ENCODE results near the gene ERO1B. TPM values are rescaled to one million over a fixed set of nuclear protein-coding genes. Genes with fewer than 3 reads are reported as not detected.

Gene ERO1B
- total RNA-seq, 1 donor from 2014 or later, result 11.9 TPM

DNA sequence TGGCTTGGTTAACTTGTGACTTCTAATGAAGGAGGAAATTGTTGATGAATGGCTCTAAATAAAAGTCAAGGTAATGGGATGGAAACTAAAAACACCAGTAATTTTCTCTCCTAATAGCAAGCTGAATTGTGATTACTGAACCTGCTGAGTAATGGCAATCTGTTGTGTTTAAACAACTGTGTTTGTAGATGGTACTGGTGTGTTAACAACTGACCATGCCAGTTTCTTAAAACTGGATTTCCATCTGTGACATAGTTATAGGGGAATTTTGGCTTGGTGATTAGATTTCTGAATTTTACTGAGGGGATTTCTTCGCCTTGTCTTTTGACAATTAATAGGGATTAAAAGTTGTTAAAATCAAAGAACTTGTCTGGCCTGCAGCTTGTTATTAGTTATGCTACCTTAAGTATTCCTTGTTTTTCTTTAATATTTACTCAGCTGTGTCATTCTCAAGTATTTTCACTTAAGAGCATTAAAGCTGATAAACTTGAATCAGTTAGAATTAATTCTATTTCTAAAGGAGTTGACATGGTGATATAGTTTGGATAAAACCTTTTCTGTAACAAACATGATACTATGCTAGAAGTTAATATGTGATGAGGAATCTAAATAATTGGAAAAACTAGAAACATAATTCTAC, 7.9 kb upstream of the ERO1B start:
- Histone ChIP-seq H3K4me3 (ENCODE audit: low read depth, low read length) (no peak overlapping the region), H3K36me3 (ENCODE audit: control insufficient read depth, insufficient read depth, low read length) (no peaks in the 10 kb centered on the region), H3K27me3 (ENCODE audit: control insufficient read depth, insufficient read depth, low read length) (no peaks in the 10 kb centered on the region)
- TF ChIP-seq, protein P1, sequence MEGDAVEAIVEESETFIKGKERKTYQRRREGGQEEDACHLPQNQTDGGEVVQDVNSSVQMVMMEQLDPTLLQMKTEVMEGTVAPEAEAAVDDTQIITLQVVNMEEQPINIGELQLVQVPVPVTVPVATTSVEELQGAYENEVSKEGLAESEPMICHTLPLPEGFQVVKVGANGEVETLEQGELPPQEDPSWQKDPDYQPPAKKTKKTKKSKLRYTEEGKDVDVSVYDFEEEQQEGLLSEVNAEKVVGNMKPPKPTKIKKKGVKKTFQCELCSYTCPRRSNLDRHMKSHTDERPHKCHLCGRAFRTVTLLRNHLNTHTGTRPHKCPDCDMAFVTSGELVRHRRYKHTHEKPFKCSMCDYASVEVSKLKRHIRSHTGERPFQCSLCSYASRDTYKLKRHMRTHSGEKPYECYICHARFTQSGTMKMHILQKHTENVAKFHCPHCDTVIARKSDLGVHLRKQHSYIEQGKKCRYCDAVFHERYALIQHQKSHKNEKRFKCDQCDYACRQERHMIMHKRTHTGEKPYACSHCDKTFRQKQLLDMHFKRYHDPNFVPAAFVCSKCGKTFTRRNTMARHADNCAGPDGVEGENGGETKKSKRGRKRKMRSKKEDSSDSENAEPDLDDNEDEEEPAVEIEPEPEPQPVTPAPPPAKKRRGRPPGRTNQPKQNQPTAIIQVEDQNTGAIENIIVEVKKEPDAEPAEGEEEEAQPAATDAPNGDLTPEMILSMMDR (IDR thresholded peaks at IDR 0.05; ENCODE audit: insufficient read depth, low read length, poor library complexity, severe bottlenecking), result no peak
- no peak for DNase-seq (ENCODE audit: low read depth)

- Histone ChIP-seq H3K36me3 (ENCODE audit: control insufficient read depth, insufficient read depth, low read length) (no peaks in the 10 kb centered on the region), H3K4me3 (ENCODE audit: low read depth, low read length) (no peak overlapping the region), H3K27me3 (ENCODE audit: control insufficient read depth, insufficient read depth, low read length) (no peaks in the 10 kb centered on the region)
- TF ChIP-seq, protein P1 (IDR thresholded peaks at IDR 0.05; ENCODE audit: insufficient read depth, low read length, poor library complexity, severe bottlenecking), result no peak
- no peak for DNase-seq (ENCODE audit: low read depth)
These were observed 6.8 kb upstream of the ERO1B start for GRCh38 chr1:236288620-236288976.

DNA sequence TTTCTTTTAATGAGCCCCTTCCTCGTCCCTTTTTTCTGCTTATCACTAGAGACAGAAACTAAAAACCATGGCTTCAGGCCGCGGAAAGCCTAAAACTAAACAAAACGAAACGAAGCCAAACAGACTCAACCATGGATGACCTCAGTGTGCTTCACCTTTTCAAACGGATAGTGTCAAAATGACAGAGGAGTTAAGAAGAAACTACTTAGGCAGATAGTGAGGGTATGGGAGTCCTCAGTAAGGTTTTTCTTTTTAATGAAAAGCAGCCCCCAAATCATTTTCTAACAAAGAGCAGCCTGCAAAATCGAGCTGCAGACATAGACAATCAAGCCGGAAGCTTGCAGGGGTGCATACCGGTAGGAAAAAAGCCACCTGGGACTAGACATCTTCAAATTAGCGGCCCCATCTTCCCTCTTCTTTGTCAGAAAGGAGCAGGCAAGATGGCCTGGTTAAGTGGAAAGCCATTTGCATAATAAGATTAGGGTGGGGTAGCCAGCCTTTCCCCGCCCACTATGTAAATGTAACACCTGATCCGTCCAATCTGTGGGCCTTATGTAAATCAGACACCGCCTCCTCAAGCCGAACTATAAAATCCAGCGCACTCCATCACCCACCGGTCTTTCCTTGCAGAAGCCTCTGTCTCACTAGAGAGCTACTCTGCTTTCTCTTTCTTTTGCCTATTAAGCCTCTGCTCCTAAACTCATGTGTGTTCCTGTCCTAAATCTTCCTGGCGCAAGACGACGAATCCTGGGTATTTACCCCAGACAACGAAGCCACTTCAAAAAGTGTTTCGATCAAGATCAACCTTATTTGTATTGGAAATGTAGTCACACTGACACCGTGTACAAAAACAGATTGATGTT, 6.2 kb upstream of the ERO1B start:
- TF ChIP-seq, protein P1 (IDR thresholded peaks at IDR 0.05; ENCODE audit: insufficient read depth, low read length, poor library complexity, severe bottlenecking), result no peak
- Histone ChIP-seq H3K4me3 (ENCODE audit: low read depth, low read length) (no peak overlapping the region), H3K27me3 (ENCODE audit: control insufficient read depth, insufficient read depth, low read length) (no peaks in the 10 kb centered on the region), H3K36me3 (ENCODE audit: control insufficient read depth, insufficient read depth, low read length) (no peaks in the 10 kb centered on the region)
- DNase-seq (ENCODE audit: low read depth), result no peak

GRCh38 chr1:236287356-236287755, 5.6 kb upstream of the ERO1B start:
- H3K4me3 ChIP-seq (ENCODE audit: low read depth, low read length), result no peak overlapping the region
- H3K36me3 ChIP-seq (ENCODE audit: control insufficient read depth, insufficient read depth, low read length), result no peaks in the 10 kb centered on the region
- peaks cover 2% of the 10 kb centered on the region for H3K27me3 ChIP-seq (ENCODE audit: control insufficient read depth, insufficient read depth, low read length)
- TF ChIP-seq, protein P1 (IDR thresholded peaks at IDR 0.05; ENCODE audit: insufficient read depth, low read length, poor library complexity, severe bottlenecking), result no peak
- DNase-seq (ENCODE audit: low read depth), result no peak

- peaks cover 2% of the 10 kb centered on the region for H3K27me3 ChIP-seq (ENCODE audit: control insufficient read depth, insufficient read depth, low read length)
- no peak for DNase-seq (ENCODE audit: low read depth)
- H3K4me3 ChIP-seq (ENCODE audit: low read depth, low read length), result no peak overlapping the region
- TF ChIP-seq, protein P1 (IDR thresholded peaks at IDR 0.05; ENCODE audit: insufficient read depth, low read length, poor library complexity, severe bottlenecking), result no peak
- no peaks in the 10 kb centered on the region for H3K36me3 ChIP-seq (ENCODE audit: control insufficient read depth, insufficient read depth, low read length)
These were observed 2.5 kb upstream of the ERO1B start for GRCh38 chr1:236284291-236284721.
